ENCODE results near the gene RAB15. TPM values are rescaled to one million over a fixed set of nuclear protein-coding genes. Genes with fewer than 3 reads are reported as not detected.
"Not testable (repeated sequence)": the region's sequence is repeated elsewhere in the genome, so short reads cannot be mapped to it uniquely, and the experiment has no call there.

Gene RAB15
- total and polyA plus RNA-seq, 2 of the 8 experiments (the other 6 are each of a cell fraction or from before 2014, with no cell fraction given) = 38.8 to 58.1 TPM

- no peak for TF ChIP-seq EGR1 (IDR thresholded peaks at IDR 0.05; ENCODE audit: borderline replicate concordance, low read depth, low read length)
- no peak for TF ChIP-seq CTBP2 (IDR thresholded peaks at IDR 0.05; ENCODE audit: borderline replicate concordance, insufficient read depth, insufficient read length, low read length)
- TF ChIP-seq FOSL1 (IDR thresholded peaks at IDR 0.05; ENCODE audit: insufficient read depth, low read depth, low read length) = no peak
These were observed 57.7 kb downstream of the RAB15 start, which contains the start of gene CHURC1 (continued) for GRCh38 chr14:64914237-64915028.

DNA sequence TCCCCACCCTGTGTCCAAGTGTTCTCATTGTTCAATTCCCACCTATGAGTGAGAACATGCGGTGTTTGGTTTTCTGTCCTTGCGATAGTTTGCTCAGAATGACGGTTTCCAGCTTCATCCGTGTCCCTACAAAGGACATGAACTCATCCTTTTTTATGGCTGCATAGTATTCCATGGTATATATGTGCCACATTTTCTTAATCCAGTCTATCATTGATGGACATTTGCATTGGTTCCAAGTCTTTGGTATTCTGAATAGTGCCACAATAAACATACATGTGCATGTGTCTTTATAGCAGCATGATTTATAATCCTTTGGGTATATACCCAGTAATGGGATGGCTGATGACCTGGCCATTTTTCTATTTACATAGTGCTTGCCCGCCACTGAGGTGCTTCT, 58.7 kb downstream of the RAB15 start:
- DNase-seq (ENCODE audit: low read depth in 1 of 2, low spot score in 2 of 2); H3K4me1 ChIP-seq (replicated peaks in 1 of 4; ENCODE audit: control insufficient read depth in 3 of 4, insufficient read depth in 4 of 4, low read length in 3 of 4); H3K4ac ChIP-seq (replicated peaks; ENCODE audit: insufficient read length, low read depth, low read length); H2AFZ ChIP-seq (ENCODE audit: low read length); H3K36me3 ChIP-seq (ENCODE audit: control insufficient read depth in 2 of 4, insufficient read depth in 4 of 4, low read length in 3 of 4); H3K4me3 ChIP-seq (ENCODE audit: extremely low read depth in 1 of 4, insufficient read depth in 2 of 4, low read depth in 3 of 4, low read length in 4 of 4); H2BK5ac ChIP-seq (ENCODE audit: low read depth, low read length); H3K23ac ChIP-seq (ENCODE audit: insufficient read length); H2BK120ac ChIP-seq (replicated peaks; ENCODE audit: low read depth, low read length); H4K8ac ChIP-seq (ENCODE audit: extremely low read depth, insufficient read depth, low read length); H2BK12ac ChIP-seq (ENCODE audit: low read depth, low read length); H3K14ac ChIP-seq (ENCODE audit: insufficient read length); H3K9me3 ChIP-seq (ENCODE audit: insufficient read depth in 2 of 2, low read depth in 1 of 2, low read length in 1 of 2); H4K5ac ChIP-seq (ENCODE audit: insufficient read length, low read depth, low read length); H4K20me1 ChIP-seq (replicated peaks in 1 of 2; ENCODE audit: control insufficient read depth in 1 of 2, insufficient read depth in 2 of 2, low read length in 2 of 2); H4K91ac ChIP-seq (replicated peaks; ENCODE audit: insufficient read length, low read length); H3K79me1 ChIP-seq (ENCODE audit: low read depth, low read length); H3K27ac ChIP-seq (ENCODE audit: low read depth, low read length); H2BK15ac ChIP-seq (ENCODE audit: low read length); H3K18ac ChIP-seq (ENCODE audit: extremely low read depth, low read length); CTCF ChIA-PET (ENCODE audit: partially characterized antibody); H2BK20ac ChIP-seq (ENCODE audit: low read length); FAIRE-seq; H2AK5ac ChIP-seq (ENCODE audit: low read depth, low read length); H3K27me3 ChIP-seq (replicated peaks in 1 of 4; ENCODE audit: control insufficient read depth in 3 of 4, extremely low read depth in 1 of 4, insufficient read depth in 3 of 4, low read length in 3 of 4); H3K23me2 ChIP-seq (ENCODE audit: low read depth, low read length); H3K9ac ChIP-seq (replicated peaks in 1 of 4; ENCODE audit: extremely low read depth in 1 of 4, low read depth in 3 of 4, low read length in 3 of 4); H3K56ac ChIP-seq (replicated peaks; ENCODE audit: insufficient read length, low read depth, low read length): not testable (repeated sequence)
- H3K4me2 ChIP-seq (ENCODE audit: insufficient read depth in 1 of 2, low read depth in 2 of 2, low read length in 2 of 2) = peak overlapping the region; percentile 79 to 90; a peak in 2 of 4 replicates
- H3K79me2 ChIP-seq (ENCODE audit: control insufficient read depth in 1 of 2, insufficient read depth in 2 of 2, low read length in 2 of 2) = peaks cover 5 to 25% of the 10 kb centered on the region in 2 experiments; a peak in 3 of 4 replicates
- POLR2A ChIA-PET (ENCODE audit: partially characterized antibody) = interaction anchor here (1.9 to 2.3 kb wide), 4 partner anchors 11 to 40 kb away, joined by 7 to 17 read pairs (median 10); no protein-coding TSS in a partner anchor
- WGBS, 2 experiments (ENCODE audit: extremely low coverage in 1 of 2, insufficient coverage in 1 of 2, insufficient read length in 1 of 2, insufficient replicate concordance in 2 of 2, low coverage in 1 of 2, low lambda C conversion rate in 2 of 2, missing lambda C conversion rate in 1 of 2) = 59% methylated on average over 5 of the region's 5 CpGs; no CpG with 5 or more reads in 1 of the 2 experiments

Measured in H1 (cell line).